ENCODE measurements around the gene CACNB4.

DNA sequence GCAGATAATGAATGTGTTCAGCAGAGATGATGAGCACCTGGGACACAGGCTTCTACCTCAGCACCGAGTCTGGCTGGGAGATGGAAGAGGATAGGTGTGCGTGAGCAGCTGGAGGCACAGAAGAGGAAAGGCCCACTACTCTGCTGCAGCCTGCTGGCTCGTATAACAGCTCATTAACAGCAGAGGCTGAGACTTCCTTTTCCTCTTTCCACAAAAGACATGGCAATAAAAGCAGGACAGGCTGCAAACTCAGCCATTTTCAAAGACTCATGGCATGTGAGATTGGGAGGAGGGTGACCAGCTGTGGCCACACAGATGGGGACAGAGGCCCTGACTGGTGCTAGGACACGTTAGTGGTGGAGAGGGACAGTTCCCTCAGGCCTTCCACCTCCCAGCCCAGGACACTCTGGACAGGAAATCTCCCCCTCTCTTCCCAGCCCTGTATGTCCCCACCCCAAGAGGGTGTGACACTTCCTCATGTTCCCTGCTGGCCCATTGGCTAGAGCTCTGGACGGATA is 60.3 kb downstream of the CACNB4 start:
- TF ChIP-seq, protein P1, sequence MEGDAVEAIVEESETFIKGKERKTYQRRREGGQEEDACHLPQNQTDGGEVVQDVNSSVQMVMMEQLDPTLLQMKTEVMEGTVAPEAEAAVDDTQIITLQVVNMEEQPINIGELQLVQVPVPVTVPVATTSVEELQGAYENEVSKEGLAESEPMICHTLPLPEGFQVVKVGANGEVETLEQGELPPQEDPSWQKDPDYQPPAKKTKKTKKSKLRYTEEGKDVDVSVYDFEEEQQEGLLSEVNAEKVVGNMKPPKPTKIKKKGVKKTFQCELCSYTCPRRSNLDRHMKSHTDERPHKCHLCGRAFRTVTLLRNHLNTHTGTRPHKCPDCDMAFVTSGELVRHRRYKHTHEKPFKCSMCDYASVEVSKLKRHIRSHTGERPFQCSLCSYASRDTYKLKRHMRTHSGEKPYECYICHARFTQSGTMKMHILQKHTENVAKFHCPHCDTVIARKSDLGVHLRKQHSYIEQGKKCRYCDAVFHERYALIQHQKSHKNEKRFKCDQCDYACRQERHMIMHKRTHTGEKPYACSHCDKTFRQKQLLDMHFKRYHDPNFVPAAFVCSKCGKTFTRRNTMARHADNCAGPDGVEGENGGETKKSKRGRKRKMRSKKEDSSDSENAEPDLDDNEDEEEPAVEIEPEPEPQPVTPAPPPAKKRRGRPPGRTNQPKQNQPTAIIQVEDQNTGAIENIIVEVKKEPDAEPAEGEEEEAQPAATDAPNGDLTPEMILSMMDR (IDR thresholded peaks at IDR 0.05), result no peak
- no peak for TF ChIP-seq POLR2A (IDR thresholded peaks at IDR 0.05)
